H9 (cell line): ENCODE data around the gene NANOS2. TPM values are rescaled to one million over a fixed set of nuclear protein-coding genes. Genes with fewer than 3 reads are reported as not detected.
A peak's percentile ranks its signal among the peaks of the same experiment; 100 is the strongest.

ENCODE experiments used
- DNase-seq: peaks from one replicate; pipeline ENCODE4 v3.0.0-alpha.2; 2017
- H2AFZ ChIP-seq: one replicate; pipeline ENCODE4 v1.6.1; 2013; ENCODE audit warnings: mild to moderate bottlenecking, low read length, control low read depth, moderate library complexity
- H2AK5ac ChIP-seq: 2 replicates; pipeline ENCODE4 v1.6.1; 2013; ENCODE audit warnings: low read length, control low read depth, mixed read lengths; ENCODE audit not compliant: insufficient read length
- H2BK120ac ChIP-seq: one replicate; pipeline ENCODE4 v1.6.1; 2013; ENCODE audit warnings: low read depth, mild to moderate bottlenecking, low read length, control low read depth, inconsistent platforms; ENCODE audit not compliant: poor library complexity, severe bottlenecking
- H2BK12ac ChIP-seq: 2 replicates; pipeline ENCODE4 v1.6.1; 2013; ENCODE audit warnings: low read length, control low read depth, mixed read lengths, low read depth; ENCODE audit not compliant: insufficient read length
- H2BK15ac ChIP-seq: 2 replicates; pipeline ENCODE4 v1.6.1; 2013; ENCODE audit warnings: low read depth, low read length, control low read depth
- H2BK20ac ChIP-seq: one replicate; pipeline ENCODE4 v1.6.1; 2013; ENCODE audit warnings: low read depth, mild to moderate bottlenecking, low read length, control low read depth, inconsistent platforms; ENCODE audit not compliant: poor library complexity, severe bottlenecking
- H2BK5ac ChIP-seq: 2 replicates; pipeline ENCODE4 v1.6.1; 2013; ENCODE audit warnings: low read length, control low read depth, mixed read lengths; ENCODE audit not compliant: insufficient read length
- H3K14ac ChIP-seq: 2 replicates; pipeline ENCODE4 v1.6.1; 2013; ENCODE audit warnings: low read length, control low read depth; ENCODE audit not compliant: insufficient read depth
- H3K18ac ChIP-seq: 2 replicates; pipeline ENCODE4 v1.6.1; 2013; ENCODE audit warnings: low read depth, mild to moderate bottlenecking, mixed read lengths, low read length, control low read depth; ENCODE audit not compliant: insufficient read length
- H3K23ac ChIP-seq: 2 replicates; pipeline ENCODE4 v1.6.1; 2013; ENCODE audit warnings: low read length, control low read depth, mixed read lengths, low read depth; ENCODE audit not compliant: insufficient read length
- H3K23me2 ChIP-seq: 2 replicates; pipeline ENCODE4 v1.6.1; 2013; ENCODE audit warnings: low read depth, mild to moderate bottlenecking, mixed read lengths, low read length, control low read depth; ENCODE audit not compliant: insufficient read length, poor library complexity, severe bottlenecking
- H3K27ac ChIP-seq: 2 replicates; pipeline ENCODE4 v1.5.1; 2013; ENCODE audit warnings: low read length, control low read depth, mixed read lengths, low read depth; ENCODE audit not compliant: insufficient read length
- H3K27me3 ChIP-seq: 2 replicates; pipeline ENCODE4 v1.6.1; 2013; ENCODE audit warnings: low read length, control low read depth, inconsistent platforms; ENCODE audit not compliant: insufficient read depth
- H3K4ac ChIP-seq: 2 replicates; pipeline ENCODE4 v1.6.1; 2013; ENCODE audit warnings: low read depth, mild to moderate bottlenecking, control low read depth, inconsistent platforms, low read length, moderate library complexity
- H3K4me1 ChIP-seq: 2 replicates; pipeline ENCODE4 v1.6.1; 2013; ENCODE audit warnings: low read length, control low read depth, inconsistent platforms; ENCODE audit not compliant: insufficient read depth
- H3K4me2 ChIP-seq: 2 replicates; pipeline ENCODE4 v1.6.1; 2013; ENCODE audit warnings: low read length, control low read depth, mixed read lengths; ENCODE audit not compliant: insufficient read length, insufficient read depth
- H3K56ac ChIP-seq: 2 replicates; pipeline ENCODE4 v1.6.1; 2013; ENCODE audit warnings: low read depth, mild to moderate bottlenecking, mixed read lengths, low read length, control low read depth; ENCODE audit not compliant: insufficient read length
- H3K79me1 ChIP-seq: 2 replicates; pipeline ENCODE4 v1.6.1; 2013; ENCODE audit warnings: low read depth, mild to moderate bottlenecking, moderate library complexity, low read length, control low read depth, inconsistent platforms; ENCODE audit not compliant: insufficient read depth, poor library complexity, severe bottlenecking
- H3K79me2 ChIP-seq: 2 replicates; pipeline ENCODE4 v1.6.1; 2013; ENCODE audit warnings: low read length, control low read depth, inconsistent platforms; ENCODE audit not compliant: insufficient read depth
- H3K9ac ChIP-seq: 2 replicates; pipeline ENCODE4 v1.6.1; 2013; ENCODE audit warnings: low read length, control low read depth, mixed read lengths; ENCODE audit not compliant: insufficient read length; ENCODE audit errors: extremely low read depth
- H3K9me3 ChIP-seq: one replicate; pipeline ENCODE4 v1.6.1; 2013; ENCODE audit warnings: low read depth, low read length, inconsistent platforms; ENCODE audit not compliant: control insufficient read depth
- H3T11ph ChIP-seq: one replicate; pipeline ENCODE4 v1.6.1; 2013; ENCODE audit warnings: mild to moderate bottlenecking, low read length, control low read depth, inconsistent platforms
- H4K20me1 ChIP-seq: one replicate; pipeline ENCODE4 v1.6.1; 2013; ENCODE audit not compliant: control insufficient read depth, insufficient read length, insufficient read depth
- H4K5ac ChIP-seq: 2 replicates; pipeline ENCODE4 v1.6.1; 2013; ENCODE audit warnings: low read depth, mild to moderate bottlenecking, mixed read lengths, low read length, control low read depth; ENCODE audit not compliant: insufficient read length
- H4K8ac ChIP-seq: replicated peaks from 2 replicates; pipeline ENCODE4 v1.6.1; 2013; ENCODE audit warnings: low read length, control low read depth, mixed read lengths, low read depth; ENCODE audit not compliant: insufficient read length
- H4K91ac ChIP-seq: 2 replicates; pipeline ENCODE4 v1.6.1; 2013; ENCODE audit warnings: low read depth, mild to moderate bottlenecking, moderate library complexity, mixed read lengths, low read length, control low read depth; ENCODE audit not compliant: insufficient read length
- H3K27ac Mint-ChIP-seq, 3 experiments: 2 replicates in 2 of 3; 3 replicates in 1 of 3; pipeline ENCODE4 v1.8.0; 2020 to 2021; ENCODE audit warnings: mixed read lengths in 3 of 3, mild to moderate bottlenecking in 1 of 3, moderate library complexity in 1 of 3
- H3K27me3 Mint-ChIP-seq: 2 replicates; pipeline ENCODE4 v1.8.0; 2021; ENCODE audit warnings: low read depth, mild to moderate bottlenecking, moderate library complexity, mixed read lengths
- H3K36me3 Mint-ChIP-seq, 3 experiments: 2 replicates in 2 of 3; 3 replicates in 1 of 3; pipeline ENCODE4 v1.8.0; 2020 to 2021; ENCODE audit warnings: low read depth in 3 of 3, mixed read lengths in 3 of 3; ENCODE audit not compliant: insufficient read depth in 1 of 3
- H3K4me1 Mint-ChIP-seq, 2 experiments: 2 replicates each; pipeline ENCODE4 v1.8.0; 2020; ENCODE audit warnings: mixed read lengths in 2 of 2
- H3K4me3 Mint-ChIP-seq, 2 experiments: 2 replicates in 1 of 2; 3 replicates in 1 of 2; pipeline ENCODE4 v1.8.0; 2020 to 2021; ENCODE audit warnings: mild to moderate bottlenecking in 2 of 2, mixed read lengths in 2 of 2, moderate library complexity in 1 of 2
- H3K9me3 Mint-ChIP-seq, 2 experiments: 2 replicates in 1 of 2; 3 replicates in 1 of 2; pipeline ENCODE4 v1.8.0; 2020; ENCODE audit warnings: mild to moderate bottlenecking in 2 of 2, mixed read lengths in 2 of 2, moderate library complexity in 1 of 2
- WGBS: extraction: QIAGEN DNeasy Blood & Tissue Kit; methylation state at CpG from one replicate; pipeline ENCODE4 v1.1.7; 2013; ENCODE audit warnings: missing lambda C conversion rate, low lambda C conversion rate, mixed read lengths; ENCODE audit not compliant: insufficient read length; ENCODE audit errors: extremely low coverage; 5-methylcytosine and 5-hydroxymethylcytosine counted together
- total RNA-seq: library from RNA; stranded (reverse); gene quantifications from 2 replicates; pipeline ENCODE4 v1.2.1, GENCODE V29; 2021
- TF ChIP-seq, protein P1 (sequence below): fragments of 200-600 bp; sonication (generic); conservative IDR thresholded peaks from 3 replicates; pipeline ENCODE4 v1.8.0; 2021; ENCODE audit warnings: antibody characterized with exemption, mild to moderate bottlenecking

NANOS2 gene
- total RNA-seq, 1 experiment from 2014 or later, result not detected

DNA sequence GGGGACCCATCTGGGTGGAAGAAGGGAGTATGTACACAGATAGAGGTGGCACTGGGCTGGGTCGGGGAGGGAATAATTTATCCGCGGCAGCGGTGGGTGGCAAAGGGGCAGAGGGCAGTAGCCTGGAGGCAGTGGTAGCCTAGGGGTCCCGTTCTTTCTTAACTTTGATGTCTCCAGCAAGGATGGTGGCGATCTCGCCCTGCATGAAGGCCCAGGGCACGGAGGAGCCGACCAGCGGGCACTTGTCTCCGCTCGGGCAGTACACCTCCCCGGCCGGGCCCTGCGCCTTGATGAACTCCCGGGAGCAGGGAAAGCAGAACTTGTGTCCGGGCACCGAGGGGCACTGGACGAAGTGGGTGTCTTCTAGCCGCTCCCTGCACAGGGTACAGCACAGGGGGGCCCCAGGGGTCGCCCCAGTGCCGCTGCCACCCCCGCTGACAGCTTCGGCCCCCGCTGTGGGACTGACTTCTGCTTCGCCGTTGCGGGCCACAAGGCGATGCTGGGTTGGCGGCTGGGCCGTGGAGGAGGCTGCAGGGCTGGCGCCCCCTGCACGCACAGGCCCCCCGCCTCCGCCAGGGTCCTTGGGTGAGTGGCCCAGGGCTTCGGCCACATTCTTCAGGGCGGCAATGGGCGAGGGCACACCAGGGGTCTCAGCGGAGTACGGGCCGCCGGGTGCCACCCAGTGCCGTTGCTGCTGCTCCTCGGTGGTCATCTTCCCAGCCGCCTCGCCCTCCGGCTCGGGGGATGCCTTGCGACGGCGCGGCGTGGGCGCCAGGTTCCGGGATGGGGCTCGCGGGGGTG lies 30.5 kb downstream of the NANOS2 start:
- H4K8ac ChIP-seq, result no peak overlapping the region
- H3K27ac Mint-ChIP-seq, result no peak overlapping the region

More for the DNA sequence above, 30.5 kb downstream of the NANOS2 start:
- DNase-seq, result no peak
- Histone ChIP-seq H3K27me3 (no peaks in the 10 kb centered on the region), H2BK5ac (no peak overlapping the region), H3K23ac (no peak overlapping the region), H3K4me2 (no peak overlapping the region), H2BK12ac (no peak overlapping the region), H3K79me1 (no peaks in the 10 kb centered on the region), H4K20me1 (no peaks in the 10 kb centered on the region), H2AK5ac (no peak overlapping the region), H2BK15ac (no peak overlapping the region), H3K14ac (no peak overlapping the region), H2BK20ac (no peak overlapping the region), H3K9ac (no peak overlapping the region), H3K4me1 (peaks cover 2% of the 10 kb centered on the region; the same call in 1 of the 2 replicates), H2BK120ac (no peak overlapping the region), H3K27ac (no peak overlapping the region), H3K18ac (no peak overlapping the region), H3K56ac (no peak overlapping the region), H3K4ac (no peak overlapping the region), H3T11ph (no peak overlapping the region), H3K79me2 (no peaks in the 10 kb centered on the region), H4K91ac (no peak overlapping the region), H4K5ac (no peak overlapping the region), H3K9me3 (no peaks in the 10 kb centered on the region), H2AFZ (no peak overlapping the region), H3K23me2 (peaks cover 19% of the 10 kb centered on the region)
- Mint-ChIP-seq H3K9me3 (no peaks in the 10 kb centered on the region), H3K4me1 (peaks cover 26 to 39% of the 10 kb centered on the region in 2 experiments), H3K36me3 (peaks cover 2 to 5% (median 4%) of the 10 kb centered on the region in 3 experiments; a peak in 3 of 7 replicates), H3K4me3 (peak overlapping the region; percentile 70 to 79), H3K27me3 (peaks cover 4% of the 10 kb centered on the region; the same call in 1 of the 2 replicates)
- no CpG with 5 or more reads among the region's 57 CpGs for WGBS
- TF ChIP-seq, protein P1, sequence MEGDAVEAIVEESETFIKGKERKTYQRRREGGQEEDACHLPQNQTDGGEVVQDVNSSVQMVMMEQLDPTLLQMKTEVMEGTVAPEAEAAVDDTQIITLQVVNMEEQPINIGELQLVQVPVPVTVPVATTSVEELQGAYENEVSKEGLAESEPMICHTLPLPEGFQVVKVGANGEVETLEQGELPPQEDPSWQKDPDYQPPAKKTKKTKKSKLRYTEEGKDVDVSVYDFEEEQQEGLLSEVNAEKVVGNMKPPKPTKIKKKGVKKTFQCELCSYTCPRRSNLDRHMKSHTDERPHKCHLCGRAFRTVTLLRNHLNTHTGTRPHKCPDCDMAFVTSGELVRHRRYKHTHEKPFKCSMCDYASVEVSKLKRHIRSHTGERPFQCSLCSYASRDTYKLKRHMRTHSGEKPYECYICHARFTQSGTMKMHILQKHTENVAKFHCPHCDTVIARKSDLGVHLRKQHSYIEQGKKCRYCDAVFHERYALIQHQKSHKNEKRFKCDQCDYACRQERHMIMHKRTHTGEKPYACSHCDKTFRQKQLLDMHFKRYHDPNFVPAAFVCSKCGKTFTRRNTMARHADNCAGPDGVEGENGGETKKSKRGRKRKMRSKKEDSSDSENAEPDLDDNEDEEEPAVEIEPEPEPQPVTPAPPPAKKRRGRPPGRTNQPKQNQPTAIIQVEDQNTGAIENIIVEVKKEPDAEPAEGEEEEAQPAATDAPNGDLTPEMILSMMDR, result no peak
